ENCODE data around the gene ZNF627.
A peak's percentile ranks its signal among the peaks of the same experiment; 100 is the strongest.
"Not testable (repeated sequence)": the region's sequence is repeated elsewhere in the genome, so short reads cannot be mapped to it uniquely, and the experiment has no call there.

Gene ZNF627

GRCh38 chr19:11596156-11596555 is 1.1 kb upstream of the ZNF627 start:
- no peak for DNase-seq (ENCODE audit: low read depth, low spot score)
- H3K9me3 ChIP-seq (ENCODE audit: control insufficient read depth, insufficient read depth, low read length), result no peaks in the 10 kb centered on the region
- H3K27ac ChIP-seq (ENCODE audit: low read length), result no peak overlapping the region
- H3K36me3 ChIP-seq (ENCODE audit: control insufficient read depth, insufficient read depth, low read length), result no peaks in the 10 kb centered on the region
- H3K27me3 ChIP-seq (ENCODE audit: control insufficient read depth, insufficient read depth, low read length), result no peaks in the 10 kb centered on the region
- H3K4me3 ChIP-seq (ENCODE audit: low read length), result no peak overlapping the region
- no CpG with 5 or more reads among the region's 10 CpGs for WGBS (ENCODE audit: insufficient coverage, insufficient read length)
- H3K4me1 ChIP-seq (ENCODE audit: control insufficient read depth, insufficient read depth, low read length), result no peaks in the 10 kb centered on the region

- H3K36me3 ChIP-seq (ENCODE audit: control insufficient read depth, insufficient read depth, low read length), result no peaks in the 10 kb centered on the region
- no peak for DNase-seq (ENCODE audit: low read depth, low spot score)
- H3K4me1 ChIP-seq (ENCODE audit: control insufficient read depth, insufficient read depth, low read length), result 0 out of 2 replicates have a peak, but pooled peaks cover 1% of the 10 kb centered on the region
- H3K27ac ChIP-seq (ENCODE audit: low read length), result no peak overlapping the region
- H3K9me3 ChIP-seq (ENCODE audit: control insufficient read depth, insufficient read depth, low read length), result no peaks in the 10 kb centered on the region
- H3K4me3 ChIP-seq (ENCODE audit: low read length), result peak overlapping the region; percentile 73; the same call in 1 of the 2 replicates
- H3K27me3 ChIP-seq (ENCODE audit: control insufficient read depth, insufficient read depth, low read length), result no peaks in the 10 kb centered on the region
- no CpG with 5 or more reads among the region's 10 CpGs for WGBS (ENCODE audit: insufficient coverage, insufficient read length)
Observed at GRCh38 chr19:11598103-11598483, 810 bp downstream of the ZNF627 start.

DNA sequence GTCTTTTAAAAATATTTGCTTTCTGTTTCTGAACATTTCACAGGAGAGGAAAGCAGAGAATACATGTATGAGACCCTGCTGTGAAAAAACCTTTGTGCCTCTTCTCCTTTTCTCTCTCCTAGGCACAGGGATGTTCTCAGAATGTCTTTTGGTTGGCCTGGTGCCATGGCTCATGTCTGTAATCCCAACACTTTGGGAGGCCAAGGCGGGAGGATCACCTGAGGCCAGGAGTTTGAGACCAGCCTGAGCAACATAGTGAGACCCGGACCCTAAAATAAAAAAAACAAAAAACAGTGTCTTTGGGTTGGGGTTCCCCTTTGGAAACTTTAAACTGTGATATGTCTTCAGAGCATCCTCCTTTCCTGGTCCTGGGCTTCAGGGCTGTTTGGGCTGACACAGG is 1.5 kb downstream of the ZNF627 start:
- no peaks in the 10 kb centered on the region for H3K36me3 ChIP-seq (ENCODE audit: control insufficient read depth, insufficient read depth, low read length)
- no peak overlapping the region for H3K27ac ChIP-seq (ENCODE audit: low read length)
- WGBS (ENCODE audit: insufficient coverage, insufficient read length), result no CpG with 5 or more reads among the region's 2 CpGs
- 0 out of 2 replicates have a peak, but pooled peaks cover 1% of the 10 kb centered on the region for H3K4me1 ChIP-seq (ENCODE audit: control insufficient read depth, insufficient read depth, low read length)
- no peaks in the 10 kb centered on the region for H3K9me3 ChIP-seq (ENCODE audit: control insufficient read depth, insufficient read depth, low read length)
- no peak overlapping the region for H3K4me3 ChIP-seq (ENCODE audit: low read length)
- H3K27me3 ChIP-seq (ENCODE audit: control insufficient read depth, insufficient read depth, low read length), result no peaks in the 10 kb centered on the region
- no peak for DNase-seq (ENCODE audit: low read depth, low spot score)

- H3K36me3 ChIP-seq (ENCODE audit: control insufficient read depth, insufficient read depth, low read length); H3K27me3 ChIP-seq (ENCODE audit: control insufficient read depth, insufficient read depth, low read length); H3K9me3 ChIP-seq (ENCODE audit: control insufficient read depth, insufficient read depth, low read length); H3K4me1 ChIP-seq (ENCODE audit: control insufficient read depth, insufficient read depth, low read length); H3K27ac ChIP-seq (ENCODE audit: low read length); DNase-seq (ENCODE audit: low read depth, low spot score); H3K4me3 ChIP-seq (ENCODE audit: low read length): not testable (repeated sequence)
- WGBS (ENCODE audit: insufficient coverage, insufficient read length), result no CpG with 5 or more reads among the region's 8 CpGs
Observed at GRCh38 chr19:11599704-11600103, 2.4 kb downstream of the ZNF627 start.

DNA sequence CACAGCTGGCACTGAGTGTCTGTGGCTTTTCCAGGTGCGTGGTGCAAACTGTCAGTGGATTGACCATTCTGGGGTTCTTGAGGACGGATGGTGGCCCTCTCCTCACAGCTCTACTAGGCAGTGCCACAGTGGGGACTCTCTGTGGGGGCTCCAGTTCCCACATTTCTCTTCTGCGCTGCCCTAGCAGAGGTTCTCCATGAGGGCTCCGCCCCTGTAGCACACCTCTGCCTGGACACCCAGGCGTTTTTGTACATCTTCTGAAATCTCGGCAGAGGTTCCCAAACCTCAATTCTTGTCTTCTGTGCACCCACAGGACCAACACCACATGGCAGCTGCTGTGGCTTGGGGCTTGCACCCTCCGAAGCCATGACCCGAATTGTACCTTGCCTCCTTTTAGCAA is 9.2 kb downstream of the ZNF627 start:
- 0 out of 2 replicates have a peak, but pooled peaks cover 1% of the 10 kb centered on the region for H3K4me1 ChIP-seq (ENCODE audit: control insufficient read depth, insufficient read depth, low read length)
- no peak overlapping the region for H3K27ac ChIP-seq (ENCODE audit: low read length)
- H3K36me3 ChIP-seq (ENCODE audit: control insufficient read depth, insufficient read depth, low read length), result peaks cover 4% of the 10 kb centered on the region; the same call in 1 of the 2 replicates
- H3K9me3 ChIP-seq (ENCODE audit: control insufficient read depth, insufficient read depth, low read length), result no peaks in the 10 kb centered on the region
- no peak for DNase-seq (ENCODE audit: low read depth, low spot score)
- no peaks in the 10 kb centered on the region for H3K27me3 ChIP-seq (ENCODE audit: control insufficient read depth, insufficient read depth, low read length)
- no peak overlapping the region for H3K4me3 ChIP-seq (ENCODE audit: low read length)
- no CpG with 5 or more reads among the region's 8 CpGs for WGBS (ENCODE audit: insufficient coverage, insufficient read length)

DNA sequence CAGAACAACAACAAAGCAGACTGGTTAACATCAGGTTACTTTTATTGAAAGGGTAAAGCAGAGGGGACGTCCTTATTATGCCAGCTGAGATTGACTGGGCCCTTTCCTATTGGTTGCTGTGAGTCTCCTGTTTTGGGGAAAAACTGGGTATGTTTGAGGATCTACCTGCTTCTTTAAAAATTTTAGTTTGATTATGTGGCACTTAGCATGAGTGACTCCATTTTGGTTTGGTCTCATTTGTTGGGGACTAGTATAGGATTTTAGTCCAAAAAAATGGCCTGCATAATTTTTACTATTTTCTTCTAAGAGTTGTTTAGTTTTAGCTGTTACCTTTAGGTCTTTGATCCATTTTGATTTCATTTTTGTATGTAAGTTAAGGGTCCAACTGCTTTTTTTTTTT is 14.4 kb downstream of the ZNF627 start:
- Histone ChIP-seq H3K36me3 (ENCODE audit: control insufficient read depth, insufficient read depth, low read length) (peaks cover 6% of the 10 kb centered on the region), H3K4me1 (ENCODE audit: control insufficient read depth, insufficient read depth, low read length) (no peaks in the 10 kb centered on the region), H3K27me3 (ENCODE audit: control insufficient read depth, insufficient read depth, low read length) (no peaks in the 10 kb centered on the region), H3K27ac (ENCODE audit: low read length) (no peak overlapping the region), H3K4me3 (ENCODE audit: low read length) (no peak overlapping the region), H3K9me3 (ENCODE audit: control insufficient read depth, insufficient read depth, low read length) (0 out of 2 replicates have a peak, but pooled peaks cover 2% of the 10 kb centered on the region)
- DNase-seq (ENCODE audit: low read depth, low spot score), result no peak
- no CpG with 5 or more reads among the region's 1 CpG for WGBS (ENCODE audit: insufficient coverage, insufficient read length)

GRCh38 chr19:11612816-11613511 is 15.7 kb downstream of the ZNF627 start:
- no peak for DNase-seq (ENCODE audit: low read depth, low spot score)
- Histone ChIP-seq H3K27ac (ENCODE audit: low read length) (no peak overlapping the region), H3K9me3 (ENCODE audit: control insufficient read depth, insufficient read depth, low read length) (peaks cover 7% of the 10 kb centered on the region), H3K27me3 (ENCODE audit: control insufficient read depth, insufficient read depth, low read length) (no peaks in the 10 kb centered on the region), H3K4me3 (ENCODE audit: low read length) (no peak overlapping the region), H3K4me1 (ENCODE audit: control insufficient read depth, insufficient read depth, low read length) (no peaks in the 10 kb centered on the region), H3K36me3 (ENCODE audit: control insufficient read depth, insufficient read depth, low read length) (peaks cover 14% of the 10 kb centered on the region)
- no CpG with 5 or more reads among the region's 5 CpGs for WGBS (ENCODE audit: insufficient coverage, insufficient read length)

- Histone ChIP-seq H3K4me1 (ENCODE audit: control insufficient read depth, insufficient read depth, low read length) (no peaks in the 10 kb centered on the region), H3K4me3 (ENCODE audit: low read length) (no peak overlapping the region)
Observed at GRCh38 chr19:11617180-11618062, 20.1 kb downstream of the ZNF627 start.

GRCh38 chr19:11620553-11620952 is 23.3 kb downstream of the ZNF627 start:
- Histone ChIP-seq H3K27ac (ENCODE audit: low read length) (no peak overlapping the region), H3K9me3 (ENCODE audit: control insufficient read depth, insufficient read depth, low read length) (peaks cover 7% of the 10 kb centered on the region), H3K36me3 (ENCODE audit: control insufficient read depth, insufficient read depth, low read length) (peaks cover 18% of the 10 kb centered on the region), H3K4me3 (ENCODE audit: low read length) (no peak overlapping the region), H3K4me1 (ENCODE audit: control insufficient read depth, insufficient read depth, low read length) (0 out of 2 replicates have a peak, but pooled peaks cover 1% of the 10 kb centered on the region), H3K27me3 (ENCODE audit: control insufficient read depth, insufficient read depth, low read length) (no peaks in the 10 kb centered on the region)
- WGBS (ENCODE audit: insufficient coverage, insufficient read length), result no CpG with 5 or more reads among the region's 4 CpGs
- DNase-seq (ENCODE audit: low read depth, low spot score), result no peak

More at GRCh38 chr19:11617180-11618062, 20.1 kb downstream of the ZNF627 start:
- no peaks in the 10 kb centered on the region for H3K27me3 ChIP-seq (ENCODE audit: control insufficient read depth, insufficient read depth, low read length)
- no peak for DNase-seq (ENCODE audit: low read depth, low spot score)
- no CpG with 5 or more reads among the region's 19 CpGs for WGBS (ENCODE audit: insufficient coverage, insufficient read length)
- H3K9me3 ChIP-seq (ENCODE audit: control insufficient read depth, insufficient read depth, low read length), result peaks cover 7% of the 10 kb centered on the region
- no peak overlapping the region for H3K27ac ChIP-seq (ENCODE audit: low read length)
- H3K36me3 ChIP-seq (ENCODE audit: control insufficient read depth, insufficient read depth, low read length), result peaks cover 18% of the 10 kb centered on the region

- WGBS (ENCODE audit: insufficient coverage, insufficient read length), result no CpG with 5 or more reads among the region's 3 CpGs
- DNase-seq (ENCODE audit: low read depth, low spot score); H3K36me3 ChIP-seq (ENCODE audit: control insufficient read depth, insufficient read depth, low read length); H3K4me1 ChIP-seq (ENCODE audit: control insufficient read depth, insufficient read depth, low read length); H3K27ac ChIP-seq (ENCODE audit: low read length); H3K9me3 ChIP-seq (ENCODE audit: control insufficient read depth, insufficient read depth, low read length); H3K4me3 ChIP-seq (ENCODE audit: low read length); H3K27me3 ChIP-seq (ENCODE audit: control insufficient read depth, insufficient read depth, low read length): not testable (repeated sequence)
Observed at GRCh38 chr19:11622401-11622800, 25.1 kb downstream of the ZNF627 start.

Measured in iPS DF 6.9 (cell line).